GM21447 (cell line): Measurements from ENCODE around the gene NCDN.

Experiments used
- ATAC-seq: cut with Tn5 transposase; IDR thresholded peaks from one replicate; pipeline ENCODE4 v1.9.1; 2021; ENCODE audit not compliant: unreplicated experiment

Gene NCDN

DNA sequence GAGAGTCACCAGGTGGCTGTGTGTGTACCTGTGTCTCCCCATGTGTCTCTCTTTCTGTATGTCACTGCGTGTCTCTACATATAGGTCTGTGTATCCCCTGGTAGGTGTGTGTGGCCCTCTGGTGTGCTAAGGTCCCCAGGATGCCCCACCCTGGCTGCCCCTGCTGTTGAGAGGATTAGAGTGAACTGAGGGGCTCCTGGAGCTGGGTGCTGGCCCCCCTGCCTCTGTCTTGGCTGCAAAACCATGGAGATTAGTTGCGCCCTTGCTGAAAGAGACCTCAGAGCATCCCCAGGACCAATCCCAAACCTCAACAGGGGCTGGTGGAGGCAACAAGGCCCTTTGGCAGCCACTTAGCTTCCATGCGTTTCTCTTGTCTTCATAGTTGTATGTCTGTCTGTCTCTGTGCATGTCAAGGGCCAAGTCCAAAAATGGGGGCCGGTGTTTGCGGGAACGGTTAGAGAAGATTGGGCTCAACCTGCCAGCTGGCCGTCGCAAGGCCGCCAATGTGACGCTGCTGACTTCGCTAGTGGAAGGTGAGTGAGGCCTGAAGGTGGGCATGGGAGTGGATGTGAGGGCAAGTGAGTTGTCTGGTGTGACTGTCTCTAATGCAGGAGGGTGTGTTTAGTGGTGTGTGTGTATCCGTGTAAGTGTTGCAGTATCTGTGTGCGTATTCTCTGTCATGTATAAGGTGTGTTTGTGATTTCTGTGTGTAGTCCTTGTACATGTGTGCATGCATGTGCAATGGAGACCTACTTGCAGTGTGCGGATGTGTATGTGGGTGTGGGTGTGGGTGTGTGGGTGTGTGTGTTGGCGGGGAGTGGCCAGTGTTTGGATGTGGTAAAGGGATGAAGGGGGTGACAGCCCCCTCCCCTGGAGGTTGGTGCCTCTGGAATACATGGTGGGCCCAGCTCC, 32.2 kb downstream of the NCDN start:
- no peak for ATAC-seq

DNA sequence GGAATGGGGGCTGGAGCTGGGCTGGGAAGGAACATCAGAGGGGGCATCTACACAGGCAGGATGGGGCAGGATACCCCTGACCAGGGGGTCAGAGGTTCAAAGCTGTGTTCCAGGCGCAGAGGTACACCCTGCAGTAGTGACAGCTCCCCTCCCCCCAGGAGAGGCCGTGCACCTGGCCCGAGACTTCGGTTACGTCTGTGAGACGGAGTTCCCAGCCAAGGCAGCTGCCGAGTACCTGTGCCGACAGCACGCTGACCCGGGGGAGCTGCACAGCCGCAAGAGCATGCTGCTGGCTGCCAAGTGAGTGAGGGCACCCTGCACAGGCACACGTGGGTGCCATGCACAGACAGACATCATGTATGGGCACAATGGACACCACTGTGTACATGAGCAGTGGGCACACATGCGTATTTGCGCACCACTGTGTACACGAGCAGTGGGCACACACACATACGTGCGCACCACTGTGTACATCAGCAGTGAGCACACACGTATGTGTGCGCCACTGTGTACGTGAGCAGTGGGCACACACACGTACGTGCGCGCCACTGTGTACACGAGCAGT, 33.0 kb downstream of the NCDN start:
- no peak for ATAC-seq

DNA sequence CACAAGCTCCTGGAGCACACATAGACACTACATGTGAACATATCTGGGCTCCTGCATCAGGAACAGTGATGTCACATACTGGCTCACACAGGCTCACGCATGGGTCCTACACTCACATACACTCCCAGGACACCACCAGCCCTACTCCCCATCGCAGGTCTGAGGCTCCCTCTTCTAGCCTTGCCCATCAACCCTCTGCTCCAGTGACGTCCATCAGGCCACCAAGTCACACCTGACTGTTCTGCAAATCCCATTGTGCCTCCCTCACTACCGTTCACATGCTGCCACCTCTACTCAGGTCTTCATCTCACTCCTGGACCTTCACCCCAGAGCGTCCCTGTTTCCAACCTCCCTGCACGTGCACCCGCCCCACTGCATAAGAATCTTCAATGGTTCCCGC, 33.6 kb downstream of the NCDN start:
- no peak for ATAC-seq

DNA sequence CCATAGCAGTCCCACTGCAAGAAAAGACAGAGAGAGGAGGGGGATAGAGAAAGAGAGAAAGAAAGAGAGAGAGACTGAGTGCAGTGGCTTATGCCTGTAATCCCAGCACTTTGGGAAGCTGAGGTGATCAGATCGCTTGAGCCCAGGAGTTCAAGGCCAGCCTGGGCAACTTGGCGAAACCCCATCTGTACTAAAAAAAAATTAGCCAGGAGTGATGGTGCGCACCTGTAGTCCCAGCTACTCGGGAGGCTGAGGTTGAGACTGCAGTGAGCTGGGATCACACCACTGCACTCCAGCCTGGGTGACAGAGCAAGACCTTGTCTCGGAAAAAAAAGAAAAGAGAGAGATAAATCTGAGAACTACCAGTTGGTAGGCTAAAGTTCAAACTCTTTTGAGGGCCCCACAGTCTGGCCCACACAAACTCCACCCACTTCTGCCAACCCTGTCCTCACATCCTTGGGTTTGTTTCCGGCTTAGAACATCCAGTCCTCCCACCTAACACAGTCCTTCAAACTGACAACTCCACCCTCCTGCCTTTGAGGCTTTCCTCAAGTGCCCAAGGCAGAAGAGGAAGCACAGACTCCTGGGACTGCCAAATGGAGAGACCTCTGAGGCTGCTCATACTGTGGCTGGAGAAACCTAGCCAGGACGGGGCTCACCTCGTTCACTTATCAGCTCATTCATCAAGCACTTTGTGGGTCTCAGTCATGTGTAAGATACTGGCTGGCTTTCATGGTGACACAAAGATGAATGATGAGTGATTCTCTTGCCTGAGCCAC, 35.6 kb downstream of the NCDN start:
- ATAC-seq: no peak

GRCh38 chr1:35594005-35594760, 36.6 kb downstream of the NCDN start:
- ATAC-seq: no peak

- ATAC-seq: no peak
Observed at GRCh38 chr1:35595684-35596083, 38.1 kb downstream of the NCDN start.

- no peak for ATAC-seq
Observed at GRCh38 chr1:35597870-35598269, 40.3 kb downstream of the NCDN start.

GRCh38 chr1:35598895-35599294, 41.3 kb downstream of the NCDN start:
- ATAC-seq: no peak

GRCh38 chr1:35599411-35599810, 41.8 kb downstream of the NCDN start:
- ATAC-seq: no peak

DNA sequence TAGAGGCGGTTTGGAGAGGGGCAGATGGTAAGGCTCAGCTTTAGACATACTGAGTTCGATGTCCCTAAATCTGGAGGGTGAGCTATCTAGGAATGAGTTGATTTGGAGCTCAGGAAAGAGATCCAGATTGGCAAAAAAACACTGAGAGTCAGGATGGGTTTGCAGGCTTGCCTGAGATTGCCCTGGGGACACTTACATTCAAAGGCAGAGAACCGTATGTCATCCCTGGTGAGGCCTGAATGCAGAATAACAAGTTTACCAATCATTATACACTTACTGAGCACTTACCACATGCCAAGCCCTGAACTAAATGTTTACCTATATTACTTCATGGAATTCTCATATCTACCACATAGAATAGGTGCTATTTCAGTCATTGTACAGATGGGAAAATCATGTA, 43.0 kb downstream of the NCDN start:
- no peak for ATAC-seq

- no peak for ATAC-seq
Observed at GRCh38 chr1:35603468-35603867, 45.9 kb downstream of the NCDN start.

- no peak for ATAC-seq
Observed at GRCh38 chr1:35603941-35604340, 46.3 kb downstream of the NCDN start.

DNA sequence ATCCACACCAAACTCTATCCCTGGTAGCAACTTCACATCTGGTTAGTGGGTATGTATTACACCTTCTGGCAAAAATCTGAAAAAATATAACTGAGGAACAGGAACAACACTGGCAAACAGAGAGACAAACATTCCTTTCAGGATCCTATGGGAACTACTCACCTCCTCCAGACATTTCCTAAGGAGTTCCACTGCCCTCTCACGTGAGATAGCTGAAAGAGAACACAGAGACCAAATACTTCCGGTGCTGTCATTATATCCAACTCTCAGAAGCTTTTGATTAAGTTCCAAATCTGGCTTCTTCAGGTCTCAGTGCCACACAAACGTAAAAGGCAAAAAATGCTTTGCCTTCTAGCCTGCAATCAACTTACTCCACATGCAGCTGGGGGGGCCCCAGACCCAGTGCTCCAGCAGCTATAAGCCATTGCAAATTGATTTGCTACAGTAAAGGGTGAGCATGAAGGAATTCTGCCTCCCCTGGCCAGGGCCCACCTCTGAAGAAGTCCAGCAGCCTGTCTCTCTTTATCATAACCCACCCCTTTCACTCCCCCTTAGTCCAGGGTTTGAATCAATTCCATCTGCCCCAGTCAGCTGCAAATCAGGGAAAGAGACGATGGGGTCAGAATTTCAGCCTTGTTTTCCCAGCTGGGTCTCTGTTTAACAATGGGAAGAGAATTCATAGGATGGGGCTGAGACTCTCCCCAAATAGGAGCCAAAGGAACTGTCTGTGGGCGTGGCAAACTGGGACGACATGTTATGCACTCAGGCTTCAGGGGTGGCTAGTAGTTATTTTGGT, 47.7 kb downstream of the NCDN start:
- ATAC-seq: no peak

- ATAC-seq: no peak
Observed at GRCh38 chr1:35605867-35606182, 48.2 kb downstream of the NCDN start.

GRCh38 chr1:35611655-35612054, 54.1 kb downstream of the NCDN start:
- ATAC-seq: no peak

- no peak for ATAC-seq
Observed at GRCh38 chr1:35615440-35615839, 57.8 kb downstream of the NCDN start.
